Epithelial cell of prostate (primary cell): Measurements from ENCODE around the gene ALOX15.
"Not testable (repeated sequence)": the region's sequence is repeated elsewhere in the genome, so short reads cannot be mapped to it uniquely, and the experiment has no call there.

Experiments
- DNase-seq: peaks from one replicate; pipeline ENCODE4 v3.0.0-alpha.2; 2011; ENCODE audit warnings: low read depth, low spot score
- H3K27ac ChIP-seq: fragments of 450-650 bp; 2 replicates; pipeline ENCODE4 v1.5.1; 2017; ENCODE audit warnings: mild to moderate bottlenecking

Gene ALOX15

DNA sequence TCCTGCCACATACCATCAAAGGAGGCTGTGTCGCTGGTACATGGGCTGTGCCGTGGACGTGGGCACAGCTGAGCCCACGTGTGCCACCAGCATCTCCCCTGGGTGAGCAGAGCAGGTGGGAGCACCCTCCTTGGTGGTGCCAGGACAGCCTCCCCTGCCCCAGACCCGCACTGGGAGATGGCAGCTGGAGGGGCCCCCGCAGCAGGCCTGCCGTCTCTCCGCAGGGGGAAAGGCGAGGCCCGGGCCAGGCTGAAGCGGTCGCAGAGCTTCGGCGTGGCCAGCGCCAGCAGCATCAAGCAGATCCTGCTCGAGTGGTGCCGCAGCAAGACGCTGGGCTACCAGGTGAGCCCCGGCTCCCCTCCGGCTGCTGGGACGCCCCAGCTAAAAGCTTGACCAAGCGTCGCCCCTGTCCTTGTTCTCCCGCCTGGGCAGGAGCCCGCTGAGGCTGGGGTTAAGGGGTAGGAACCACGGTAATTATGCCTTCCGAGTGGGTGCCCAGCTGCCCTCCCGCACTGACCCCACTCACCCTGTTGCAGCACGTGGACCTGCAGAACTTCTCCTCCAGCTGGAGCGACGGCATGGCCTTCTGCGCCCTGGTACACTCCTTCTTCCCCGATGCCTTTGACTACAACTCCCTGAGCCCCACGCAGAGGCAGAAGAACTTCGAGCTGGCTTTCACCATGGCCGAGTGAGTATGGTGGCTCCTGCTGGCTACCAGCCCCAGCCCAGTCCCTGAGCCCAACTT lies 44.7 kb downstream of the ALOX15 start:
- H3K27ac ChIP-seq: no peak overlapping the region
- no peak for DNase-seq

DNA sequence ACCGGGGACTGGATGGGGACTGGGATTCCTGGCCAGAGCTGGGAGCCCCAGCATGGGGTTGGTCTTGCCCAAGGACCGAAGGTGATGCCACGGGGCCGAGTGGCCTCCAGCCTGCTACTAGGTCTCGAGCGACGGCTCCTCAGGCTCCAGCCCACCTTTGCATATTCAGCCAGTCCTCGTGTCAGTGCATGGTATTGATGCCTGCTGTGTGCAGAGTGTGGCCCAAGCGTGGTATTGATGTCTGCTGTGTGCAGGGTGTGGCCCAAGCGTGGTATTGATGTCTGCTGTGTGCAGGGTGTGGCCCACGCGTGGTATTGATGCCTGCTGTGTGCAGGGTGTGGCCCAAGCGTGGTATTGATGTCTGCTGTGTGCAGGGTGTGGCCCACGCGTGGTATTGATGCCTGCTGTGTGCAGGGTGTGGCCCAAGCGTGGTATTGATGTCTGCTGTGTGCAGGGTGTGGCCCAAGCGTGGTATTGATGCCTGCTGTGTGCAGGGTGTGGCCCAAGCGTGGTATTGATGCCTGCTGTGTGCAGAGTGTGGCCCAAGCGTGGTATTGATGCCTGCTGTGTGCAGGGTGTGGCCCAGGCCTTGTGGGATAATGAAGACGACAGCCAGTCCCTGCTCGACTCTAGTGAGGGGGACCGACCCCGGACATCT lies 45.7 kb downstream of the ALOX15 start:
- DNase-seq, H3K27ac ChIP-seq: not testable (repeated sequence)

DNA sequence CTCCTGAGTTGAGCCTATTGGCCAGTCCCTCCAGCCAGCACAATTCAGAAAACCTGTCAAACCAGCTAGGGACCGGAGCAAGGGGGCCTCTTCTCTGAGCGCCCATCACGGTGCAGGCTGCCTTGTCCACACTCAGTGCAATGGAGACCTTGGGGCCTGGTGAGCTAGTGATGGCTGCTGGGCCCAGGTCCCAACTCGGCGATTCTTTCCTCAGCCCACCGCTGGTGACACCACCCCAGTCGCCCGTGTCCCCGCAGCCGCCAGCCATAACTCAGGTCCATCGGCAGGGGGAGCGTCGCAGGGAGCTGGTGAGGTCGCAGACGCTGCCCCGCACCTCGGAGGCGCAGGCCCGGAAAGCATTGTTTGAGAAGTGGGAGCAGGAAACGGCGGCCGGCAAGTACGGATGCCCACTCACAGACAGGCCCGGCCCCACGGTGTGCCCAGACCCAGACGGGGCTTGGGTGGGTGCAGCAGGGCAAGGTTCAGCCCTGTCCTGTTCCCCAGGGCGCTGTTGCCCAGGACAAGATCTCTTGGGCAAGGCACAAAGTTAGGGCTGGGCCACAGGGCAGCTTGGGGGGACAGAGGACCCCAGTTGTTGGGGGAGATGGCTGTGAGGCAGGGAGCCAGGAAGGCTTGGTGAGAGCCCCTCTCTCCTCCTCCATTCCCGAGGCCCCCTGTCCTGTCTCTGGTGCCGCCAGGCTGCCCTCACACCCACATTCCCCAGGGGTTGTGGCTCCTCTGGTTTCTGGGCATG lies 46.4 kb downstream of the ALOX15 start:
- DNase-seq: no peak
- H3K27ac ChIP-seq: no peak overlapping the region

DNA sequence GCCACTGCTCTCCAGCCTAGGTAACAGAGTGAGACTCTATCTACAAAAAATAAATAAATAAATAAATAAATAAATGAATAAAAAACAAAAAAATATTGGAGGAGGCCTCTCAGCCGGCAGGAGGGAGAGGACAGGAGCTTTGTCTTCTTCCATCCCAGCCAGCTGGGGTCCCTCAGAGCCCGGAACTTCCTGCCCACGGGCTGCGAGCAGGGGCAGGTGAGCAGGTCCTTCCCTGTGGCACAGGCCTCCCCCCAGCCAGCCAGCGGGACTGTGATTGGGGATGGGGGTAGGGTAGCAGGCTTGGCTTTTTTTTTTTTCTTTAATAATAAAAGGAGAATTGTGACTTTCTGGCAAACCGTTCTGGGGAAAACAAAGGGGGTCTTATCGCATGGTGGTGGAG lies 47.1 kb downstream of the ALOX15 start:
- no peak overlapping the region for H3K27ac ChIP-seq
- no peak for DNase-seq

DNA sequence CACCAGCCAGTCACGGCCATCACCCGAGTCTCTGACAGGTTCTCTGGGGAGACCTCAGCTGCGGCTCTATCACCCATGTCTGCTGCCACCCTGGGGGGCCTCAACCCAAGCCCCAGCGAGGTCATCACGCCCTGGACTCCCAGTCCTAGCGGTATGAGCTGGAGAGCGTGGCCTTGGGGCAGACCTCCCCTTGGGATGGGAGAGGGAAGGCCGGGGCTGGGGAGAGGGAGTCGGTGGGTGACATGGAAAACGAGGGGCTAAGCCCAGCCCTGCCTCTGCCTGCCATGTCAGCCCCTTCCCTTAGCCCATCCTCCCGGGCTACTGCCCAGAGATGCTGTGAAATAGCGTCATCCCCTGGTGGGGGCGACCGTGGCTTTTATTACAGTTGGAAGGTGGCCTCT lies 48.5 kb downstream of the ALOX15 start:
- no peak overlapping the region for H3K27ac ChIP-seq
- no peak for DNase-seq

DNA sequence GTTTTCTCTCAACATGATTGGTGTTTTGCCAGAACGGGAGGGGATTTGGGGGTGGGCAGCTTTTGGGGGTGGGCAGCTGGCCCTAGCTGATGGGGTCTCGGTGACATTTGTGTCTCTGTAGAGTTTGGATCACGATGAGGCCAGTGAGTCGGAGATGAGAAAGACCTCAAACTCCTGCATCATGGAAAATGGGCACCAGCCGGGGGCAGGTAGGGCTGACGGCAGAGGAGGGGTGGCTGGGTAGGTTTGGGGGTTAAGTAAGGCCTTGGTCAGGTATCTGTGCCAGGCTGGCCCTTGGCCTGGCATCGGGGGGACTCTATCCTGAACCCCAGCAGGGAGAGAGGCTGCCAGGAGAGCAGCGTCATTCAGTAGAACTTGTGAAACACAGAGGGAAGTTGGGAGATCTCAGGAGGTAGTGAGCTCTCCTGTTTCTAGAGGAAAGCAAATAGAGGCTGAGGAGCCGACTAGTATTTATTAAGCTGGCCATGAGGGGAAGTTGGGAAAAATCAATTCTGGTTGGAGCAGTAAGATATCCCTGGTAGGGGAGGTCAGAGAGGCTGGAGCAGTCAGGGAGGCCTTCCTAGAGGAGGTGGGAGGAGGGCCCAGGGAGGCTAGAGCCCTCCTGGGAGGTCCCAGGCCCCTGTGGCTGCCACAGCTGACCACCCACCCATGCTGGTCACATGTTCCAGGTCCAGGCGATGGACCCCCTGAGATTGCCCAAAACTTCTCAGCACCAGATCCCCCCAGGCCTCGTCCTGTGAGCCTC lies 49.1 kb downstream of the ALOX15 start:
- DNase-seq: no peak

DNA sequence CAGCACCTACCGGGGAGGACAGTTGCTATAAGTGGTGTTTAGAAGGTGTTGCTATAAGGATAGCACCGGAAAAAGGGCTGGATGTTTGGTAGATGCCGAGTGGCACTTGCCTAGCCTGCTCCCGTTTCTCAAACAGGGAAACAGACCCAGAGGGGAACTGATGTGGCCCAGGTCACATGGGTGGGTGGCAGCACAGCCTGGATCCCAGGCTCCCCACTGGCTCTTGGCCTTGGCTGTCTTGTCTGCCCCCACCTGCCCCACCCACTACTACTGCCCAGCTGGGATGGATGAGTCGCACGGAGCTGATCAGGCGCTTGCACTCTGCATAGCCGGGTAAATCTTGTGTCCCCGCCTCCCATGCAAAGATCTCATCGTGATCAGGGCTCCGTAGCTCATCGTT lies 49.9 kb downstream of the ALOX15 start:
- DNase-seq: no peak
- H3K27ac ChIP-seq: no peak overlapping the region

More for the DNA sequence above, 49.1 kb downstream of the ALOX15 start:
- no peak overlapping the region for H3K27ac ChIP-seq

DNA sequence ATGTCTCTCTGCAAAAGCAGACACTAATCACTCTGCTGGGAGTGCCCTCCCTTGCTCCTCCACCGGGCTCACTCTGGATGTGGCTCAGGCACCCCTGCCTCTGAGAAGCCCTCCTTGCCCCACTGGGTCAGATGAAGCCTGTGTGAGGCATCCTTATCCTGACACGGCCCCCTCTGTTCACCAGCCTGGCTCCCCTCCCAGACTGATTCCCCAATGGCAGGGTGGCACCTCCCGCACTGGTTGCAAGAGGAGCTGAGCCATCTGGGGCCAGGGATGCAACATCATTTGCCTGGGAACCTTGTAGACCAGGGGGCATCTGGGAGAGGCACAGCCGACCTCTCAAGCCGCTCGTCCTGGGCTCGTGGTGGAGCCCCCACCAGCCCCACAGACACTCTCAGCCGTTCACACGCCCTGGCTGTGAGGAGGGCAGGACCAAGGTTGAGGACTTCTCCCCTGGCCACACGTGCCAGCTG lies 50.5 kb downstream of the ALOX15 start:
- no peak overlapping the region for H3K27ac ChIP-seq

DNA sequence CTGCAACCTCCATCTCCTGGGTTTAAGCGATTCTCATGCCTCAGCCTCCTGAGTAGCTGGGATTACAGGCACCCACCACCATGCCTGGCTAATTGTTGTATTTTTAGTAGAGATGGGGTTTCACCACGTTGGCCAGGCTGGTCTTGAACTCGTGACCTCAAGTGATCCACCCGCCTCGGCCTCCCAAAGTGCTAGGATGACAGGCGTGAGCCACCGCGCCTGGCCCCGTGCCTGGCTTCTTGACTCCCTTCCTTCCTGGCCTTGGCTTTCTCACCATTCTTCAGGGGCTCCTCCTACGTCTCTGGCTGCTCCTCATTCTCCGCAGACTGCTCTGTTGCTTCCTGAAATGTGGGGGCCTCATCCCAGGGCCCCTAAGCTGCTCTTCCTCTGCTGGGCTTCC lies 51.4 kb downstream of the ALOX15 start:
- not testable (repeated sequence) for H3K27ac ChIP-seq, DNase-seq

More for the DNA sequence above, 50.5 kb downstream of the ALOX15 start:
- DNase-seq: no peak

DNA sequence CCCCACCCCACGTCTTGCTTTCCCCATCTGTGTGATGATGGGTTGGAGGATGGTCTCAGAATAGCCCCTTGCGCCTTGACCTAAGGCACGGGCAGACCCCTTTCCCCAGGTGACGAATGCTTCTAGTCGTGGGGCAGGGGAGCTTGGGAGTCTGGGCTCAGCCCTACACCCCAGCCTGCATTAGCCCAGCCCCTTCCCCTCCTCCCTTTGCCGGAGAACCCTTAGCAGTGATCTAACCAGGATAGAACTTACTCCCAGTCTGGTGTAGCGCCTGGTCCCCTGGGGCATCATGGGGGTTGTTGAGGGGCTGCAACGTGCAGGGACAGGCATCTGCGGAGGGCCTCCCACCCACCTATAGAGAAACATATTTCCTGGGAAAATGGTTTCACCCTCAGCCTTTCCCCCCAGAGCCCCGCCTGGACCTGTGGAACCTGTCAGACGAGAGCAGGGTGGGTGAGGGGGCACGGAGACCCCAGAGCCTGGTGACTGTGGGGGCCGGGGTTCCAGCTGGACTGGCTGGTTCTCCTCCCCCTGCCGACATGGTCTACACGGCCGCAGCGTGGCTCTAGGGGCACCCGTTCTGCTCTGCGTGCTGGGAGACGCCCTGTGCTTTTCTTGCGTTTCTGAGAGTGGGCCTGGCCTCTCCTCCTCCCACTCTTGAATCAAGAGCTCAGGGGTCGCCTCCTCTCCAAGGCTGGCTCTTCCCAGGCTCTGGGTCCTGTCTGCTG lies 52.4 kb downstream of the ALOX15 start:
- DNase-seq: no peak
- no peak overlapping the region for H3K27ac ChIP-seq

DNA sequence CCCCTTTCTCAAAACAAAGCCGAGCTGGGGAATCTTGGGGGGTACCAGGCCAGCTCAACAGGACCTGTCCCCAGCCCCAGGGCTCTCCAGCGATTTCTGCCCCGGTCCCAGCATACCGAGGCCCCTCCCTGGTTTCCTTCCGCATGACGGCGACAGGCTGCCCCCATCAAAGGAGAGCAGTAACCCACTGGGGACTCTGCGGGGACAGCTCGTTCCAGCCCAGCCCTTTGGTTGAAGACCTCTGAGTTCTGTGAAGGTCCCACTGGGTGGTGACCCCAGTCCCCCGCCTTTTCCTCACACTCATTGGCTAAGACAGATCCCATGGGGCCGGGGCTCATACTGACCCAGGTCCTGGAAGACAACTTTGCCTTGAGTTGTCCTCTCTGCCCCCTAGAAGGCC lies 53.1 kb downstream of the ALOX15 start:
- no peak for DNase-seq
- no peak overlapping the region for H3K27ac ChIP-seq

DNA sequence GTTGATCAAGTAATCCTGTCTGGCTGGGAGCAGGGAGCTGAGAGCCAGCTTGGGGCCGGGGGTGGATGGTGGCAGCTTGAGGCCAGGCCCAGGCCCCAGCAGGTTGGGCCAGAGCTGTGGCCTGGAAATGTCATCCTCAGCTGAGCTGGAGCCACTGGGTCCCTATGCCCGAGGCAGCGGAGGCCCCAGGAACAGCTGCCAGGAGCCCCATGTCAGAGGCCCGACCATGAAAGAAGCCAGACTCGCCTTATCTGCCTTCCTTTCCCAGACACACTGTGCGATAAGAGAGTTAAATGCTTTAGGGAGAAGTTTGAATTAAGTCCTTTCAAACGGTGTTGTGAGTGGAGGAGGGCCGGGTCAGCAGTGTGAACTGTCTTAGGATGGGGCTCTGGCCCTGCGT lies 53.7 kb downstream of the ALOX15 start:
- H3K27ac ChIP-seq: no peak overlapping the region
- no peak for DNase-seq

DNA sequence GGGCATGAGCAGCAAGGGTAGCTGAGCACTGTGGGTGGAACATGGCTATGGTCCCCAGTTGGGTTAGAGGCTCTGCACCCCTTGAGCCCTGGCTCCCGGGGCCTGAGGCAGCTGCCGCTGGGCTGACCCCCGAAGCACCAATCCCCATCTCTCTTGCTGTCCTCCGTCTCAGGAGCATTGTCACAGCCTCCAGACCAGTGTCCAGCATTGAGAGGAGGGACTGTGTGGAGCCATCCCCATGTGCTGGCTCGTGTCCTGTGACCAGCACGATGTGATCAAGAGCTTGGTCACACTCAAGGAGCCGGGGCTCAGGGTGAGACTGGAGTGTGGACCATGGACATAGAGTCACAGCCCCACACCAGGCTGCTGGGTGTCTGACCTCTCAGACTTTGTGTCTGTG lies 54.3 kb downstream of the ALOX15 start:
- no peak for DNase-seq
- no peak overlapping the region for H3K27ac ChIP-seq

DNA sequence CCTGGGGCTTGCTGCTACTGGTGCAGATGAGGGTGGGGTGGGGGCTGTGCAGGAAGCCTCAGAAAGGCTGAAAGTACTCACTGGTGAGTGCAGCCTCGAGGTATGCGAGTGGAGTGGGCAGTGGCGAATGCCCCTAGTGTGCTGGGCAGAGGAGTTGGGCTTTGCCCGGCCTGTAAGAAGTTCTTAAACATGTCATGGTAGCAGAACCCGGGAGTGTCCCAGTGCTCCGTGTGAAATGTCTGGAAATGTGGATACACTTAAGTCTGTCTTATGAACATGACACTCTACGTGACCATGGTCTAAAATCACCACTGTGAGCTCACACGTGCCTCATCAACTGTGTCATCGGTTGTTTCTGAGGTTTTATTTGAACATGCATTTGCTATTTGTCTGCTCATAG lies 55.4 kb downstream of the ALOX15 start:
- no peak overlapping the region for H3K27ac ChIP-seq
- DNase-seq: no peak

DNA sequence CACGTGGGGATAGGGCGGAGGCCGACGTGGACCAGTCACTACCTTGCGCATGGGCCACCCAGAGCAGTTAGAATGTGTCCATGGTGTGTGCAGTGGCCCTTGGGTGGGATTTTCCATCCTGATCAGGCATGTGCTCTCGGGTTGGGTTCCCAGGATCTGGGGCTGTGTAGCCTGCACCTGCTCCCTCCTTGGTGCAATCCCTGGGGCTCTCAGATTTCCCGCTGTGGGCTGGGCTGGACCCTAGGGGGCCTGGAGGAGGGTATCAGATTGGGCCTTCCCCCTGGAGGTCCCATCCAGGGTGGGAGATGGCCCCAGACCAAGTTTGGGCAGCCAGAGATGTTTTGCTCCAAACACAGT lies 55.9 kb downstream of the ALOX15 start:
- no peak overlapping the region for H3K27ac ChIP-seq
- DNase-seq: no peak

DNA sequence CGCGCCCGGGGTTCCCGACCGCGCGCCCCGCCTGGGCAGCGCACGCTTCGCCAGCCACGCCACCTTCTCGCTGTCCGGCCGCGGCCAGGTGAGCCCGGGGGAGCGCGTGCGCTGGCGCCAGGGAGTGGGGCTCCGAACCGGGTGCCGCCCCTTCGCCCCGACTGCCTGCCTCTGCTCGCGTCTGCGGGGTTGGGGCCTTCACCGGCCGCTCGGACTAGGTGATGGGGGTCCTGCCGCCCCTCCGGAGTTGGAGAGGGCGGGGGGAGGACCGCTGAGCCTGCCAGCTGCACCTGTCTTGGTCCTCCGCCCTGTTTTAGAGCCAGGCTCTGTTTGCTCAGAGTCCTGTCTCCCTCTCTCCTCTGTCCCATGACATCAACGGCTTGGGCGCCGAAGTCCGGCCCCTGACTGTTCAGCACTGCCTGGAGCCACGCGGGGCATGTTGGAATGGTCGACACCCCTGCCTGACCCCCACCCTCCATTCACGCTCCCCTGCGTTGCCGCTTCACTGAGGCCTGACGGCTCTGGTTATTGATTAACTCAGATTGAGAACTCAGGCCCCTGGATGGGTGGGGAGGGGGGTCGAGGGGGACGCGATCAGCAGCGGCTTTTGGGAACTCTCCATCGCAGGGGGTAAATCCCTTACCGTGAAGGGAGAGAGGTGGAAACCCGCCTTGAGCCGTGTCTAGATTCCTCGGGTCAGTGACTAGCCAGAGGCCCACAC lies 56.4 kb downstream of the ALOX15 start:
- DNase-seq: no peak
- H3K27ac ChIP-seq: no peak overlapping the region

DNA sequence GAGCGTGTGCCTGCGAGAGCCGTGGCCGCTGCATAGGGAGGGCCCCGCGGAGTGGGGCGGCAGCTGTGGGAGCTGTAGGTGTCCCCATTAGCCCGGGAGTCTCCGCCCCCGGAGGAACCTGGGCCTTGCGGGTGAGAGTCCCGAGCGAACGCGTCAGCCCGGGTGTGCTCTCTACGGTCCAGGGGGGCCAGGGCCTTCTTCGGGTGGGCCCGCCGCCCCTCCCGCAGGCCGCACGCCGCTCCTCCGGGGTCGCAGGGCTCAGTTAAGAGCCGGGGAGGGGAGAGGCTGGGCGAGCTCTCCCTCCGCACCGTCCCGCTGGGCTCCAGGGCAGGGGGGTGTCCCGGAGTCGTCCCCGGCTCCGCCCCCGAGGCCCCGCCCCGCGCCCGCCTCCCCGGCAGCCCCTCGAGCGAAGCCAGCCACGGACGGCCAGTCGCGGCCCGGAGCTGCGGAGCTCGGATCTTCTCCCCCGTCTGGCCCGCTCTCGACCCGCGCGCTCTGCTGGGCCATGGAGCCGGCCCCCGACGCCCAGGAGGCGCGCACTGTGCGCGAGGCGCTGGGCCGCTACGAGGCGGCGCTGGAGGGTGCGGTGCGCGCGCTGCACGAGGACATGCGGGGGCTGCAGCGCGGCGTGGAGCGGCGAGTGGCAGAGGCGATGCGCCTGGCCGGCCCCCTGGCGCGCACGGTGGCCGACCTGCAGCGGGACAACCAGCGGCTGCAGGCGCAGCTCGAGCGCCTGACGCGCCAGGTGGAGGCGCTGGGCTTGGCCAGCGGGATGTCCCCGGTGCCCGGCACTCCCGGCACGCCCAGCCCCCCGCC lies 57.2 kb downstream of the ALOX15 start, which contains the start of gene SMTNL2:
Gene SMTNL2, plus strand, starts transcription at position 429 of the 816 bp plus-strand sequence. Its CDS starts 77 bp downstream, at position 506.
- DNase-seq: no peak
- H3K27ac ChIP-seq: no peak within 1 kb of the TSS

DNA sequence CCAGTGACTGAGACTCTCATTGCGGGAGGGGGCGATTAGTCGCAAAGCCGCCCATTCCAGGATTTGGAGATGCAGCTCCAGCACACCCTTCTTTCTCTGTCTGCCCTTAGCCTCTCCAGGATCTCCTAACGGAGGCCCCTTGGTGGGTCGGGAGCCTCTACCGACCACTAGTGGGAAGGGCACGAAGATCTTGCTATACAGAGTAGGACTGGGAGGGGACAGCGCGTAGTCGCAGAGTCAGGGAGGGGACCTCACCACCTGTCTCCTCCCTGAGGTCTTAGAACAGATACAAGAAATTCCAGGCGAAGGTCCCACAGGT lies 57.7 kb downstream of the ALOX15 start:
- no peak for DNase-seq
- no peak overlapping the region for H3K27ac ChIP-seq
